Measurements from ENCODE around the gene E4F1.

E4F1 gene

GRCh38 chr16:2204416-2205103 is 18.8 kb upstream of the E4F1 start:
- Histone ChIP-seq H3K27me3 (ENCODE audit: low read depth, low read length) (0 out of 2 replicates have a peak, but pooled peaks cover 6% of the 10 kb centered on the region), H3K4me2 (ENCODE audit: low read length) (peak overlapping the region; percentile 90), H2AFZ (ENCODE audit: low read depth, low read length) (peak overlapping the region; percentile 49), H3K9me3 (ENCODE audit: insufficient read depth, low read length) (no peaks in the 10 kb centered on the region), H4K20me1 (ENCODE audit: insufficient read depth, low read length) (no peaks in the 10 kb centered on the region), H3K36me3 (replicated peaks; ENCODE audit: low read depth, low read length) (peaks cover 15% of the 10 kb centered on the region), H3K4me3 (ENCODE audit: low read length) (peak overlapping the region; percentile 83), H3K27ac (ENCODE audit: low read length) (peak overlapping the region; percentile 70), H3K79me2 (ENCODE audit: low read length) (peaks cover 17% of the 10 kb centered on the region), H3K9ac (ENCODE audit: low read length) (peak overlapping the region; percentile 78), H3K4me1 (ENCODE audit: low read length) (peaks cover 13% of the 10 kb centered on the region)
- TF ChIP-seq EZH2phosphoT487 (IDR thresholded peaks at IDR 0.05; ENCODE audit: low read depth) (no peak), CTCF (IDR thresholded peaks at IDR 0.05; ENCODE audit: low read depth, low read length) (no peak)

GRCh38 chr16:2205104-2205966 is 18.1 kb upstream of the E4F1 start, which contains the start of gene MLST8:
Gene MLST8 (plus strand): TSS chr16:2205454. CDS start chr16:2206086, 632 bp downstream.
- peak within 1 kb of the TSS; percentile 49 for H2AFZ ChIP-seq (ENCODE audit: low read depth, low read length)
- H3K4me1 ChIP-seq (ENCODE audit: low read length): peaks cover 13% of the 10 kb centered on the region
- H3K79me2 ChIP-seq (ENCODE audit: low read length): peaks cover 17% of the 10 kb centered on the region
- TF ChIP-seq CTCF (IDR thresholded peaks at IDR 0.05; ENCODE audit: low read depth, low read length) (no peak), EZH2phosphoT487 (IDR thresholded peaks at IDR 0.05; ENCODE audit: low read depth) (no peak)
- peak within 1 kb of the TSS; percentile 78 for H3K9ac ChIP-seq (ENCODE audit: low read length)
- peak within 1 kb of the TSS; percentile 90 for H3K4me2 ChIP-seq (ENCODE audit: low read length)
- H3K4me3 ChIP-seq (ENCODE audit: low read length): peak within 1 kb of the TSS; percentile 83
- no peaks in the 10 kb centered on the region for H4K20me1 ChIP-seq (ENCODE audit: insufficient read depth, low read length)
- H3K27ac ChIP-seq (ENCODE audit: low read length): peak within 1 kb of the TSS; percentile 70
- H3K27me3 ChIP-seq (ENCODE audit: low read depth, low read length): 0 out of 2 replicates have a peak, but pooled peaks cover 2% of the 10 kb centered on the region
- H3K9me3 ChIP-seq (ENCODE audit: insufficient read depth, low read length): no peaks in the 10 kb centered on the region
- H3K36me3 ChIP-seq (replicated peaks; ENCODE audit: low read depth, low read length): peaks cover 15% of the 10 kb centered on the region

- Histone ChIP-seq H3K9ac (ENCODE audit: low read length) (peak overlapping the region; percentile 78), H3K79me2 (ENCODE audit: low read length) (peaks cover 17% of the 10 kb centered on the region), H3K4me1 (ENCODE audit: low read length) (peaks cover 13% of the 10 kb centered on the region), H4K20me1 (ENCODE audit: insufficient read depth, low read length) (no peaks in the 10 kb centered on the region), H2AFZ (ENCODE audit: low read depth, low read length) (no peak overlapping the region), H3K4me2 (ENCODE audit: low read length) (peak overlapping the region; percentile 87), H3K27ac (ENCODE audit: low read length) (peak overlapping the region; percentile 70), H3K27me3 (ENCODE audit: low read depth, low read length) (no peaks in the 10 kb centered on the region), H3K36me3 (replicated peaks; ENCODE audit: low read depth, low read length) (peaks cover 15% of the 10 kb centered on the region), H3K9me3 (ENCODE audit: insufficient read depth, low read length) (no peaks in the 10 kb centered on the region), H3K4me3 (ENCODE audit: low read length) (peak overlapping the region; percentile 83)
- TF ChIP-seq EZH2phosphoT487 (IDR thresholded peaks at IDR 0.05; ENCODE audit: low read depth) (no peak), CTCF (IDR thresholded peaks at IDR 0.05; ENCODE audit: low read depth, low read length) (no peak)
These were observed 17.5 kb upstream of the E4F1 start for GRCh38 chr16:2205967-2206313.

GRCh38 chr16:2206420-2206779 is 17.0 kb upstream of the E4F1 start:
- Histone ChIP-seq H3K36me3 (replicated peaks; ENCODE audit: low read depth, low read length) (peaks cover 15% of the 10 kb centered on the region), H3K4me3 (ENCODE audit: low read length) (peak overlapping the region; percentile 83), H2AFZ (ENCODE audit: low read depth, low read length) (no peak overlapping the region), H3K9me3 (ENCODE audit: insufficient read depth, low read length) (no peaks in the 10 kb centered on the region), H3K27me3 (ENCODE audit: low read depth, low read length) (no peaks in the 10 kb centered on the region), H3K4me2 (ENCODE audit: low read length) (peak overlapping the region; percentile 87), H4K20me1 (ENCODE audit: insufficient read depth, low read length) (no peaks in the 10 kb centered on the region), H3K79me2 (ENCODE audit: low read length) (peaks cover 17% of the 10 kb centered on the region), H3K4me1 (ENCODE audit: low read length) (peaks cover 13% of the 10 kb centered on the region), H3K27ac (ENCODE audit: low read length) (peak overlapping the region; percentile 70), H3K9ac (ENCODE audit: low read length) (peak overlapping the region; percentile 78)
- TF ChIP-seq EZH2phosphoT487 (IDR thresholded peaks at IDR 0.05; ENCODE audit: low read depth) (no peak), CTCF (IDR thresholded peaks at IDR 0.05; ENCODE audit: low read depth, low read length) (no peak)

All from OCI-LY3 (cell line).